ENCODE data around the gene MAP3K7. TPM values are rescaled to one million over a fixed set of nuclear protein-coding genes. Genes with fewer than 3 reads are reported as not detected.
A peak's percentile ranks its signal among the peaks of the same experiment; 100 is the strongest.

MAP3K7 gene
- total RNA-seq, 2 donors from 2014 or later = 21.9 to 25.8 TPM

DNA sequence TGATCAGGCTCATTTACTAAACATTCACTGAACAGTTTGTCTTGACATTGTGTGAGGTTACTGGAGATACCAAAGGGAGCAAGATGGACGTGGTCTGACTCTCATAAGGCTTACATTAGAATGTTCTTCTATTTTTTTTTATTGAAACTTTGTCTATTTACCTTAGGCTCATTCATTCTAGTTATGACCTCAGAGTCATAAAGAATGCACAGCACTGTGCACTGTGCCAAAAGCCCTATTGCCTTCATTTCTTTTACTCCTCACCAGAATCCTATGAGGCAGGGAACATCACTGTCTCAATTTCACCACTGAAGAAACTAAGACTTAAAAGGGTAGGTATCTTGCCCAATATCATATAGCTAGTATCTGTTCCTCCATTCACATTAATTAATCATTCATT is 94.5 kb downstream of the MAP3K7 start:
- no peak for ATAC-seq (replicated peaks)
- Mint-ChIP-seq H3K36me3 (ENCODE audit: low read depth) (no peaks in the 10 kb centered on the region), H3K4me3 (no peak overlapping the region), H3K9me3 (no peaks in the 10 kb centered on the region), H3K27me3 (peaks cover 24% of the 10 kb centered on the region), H3K27ac (no peak overlapping the region), H3K4me1 (no peaks in the 10 kb centered on the region)

DNA sequence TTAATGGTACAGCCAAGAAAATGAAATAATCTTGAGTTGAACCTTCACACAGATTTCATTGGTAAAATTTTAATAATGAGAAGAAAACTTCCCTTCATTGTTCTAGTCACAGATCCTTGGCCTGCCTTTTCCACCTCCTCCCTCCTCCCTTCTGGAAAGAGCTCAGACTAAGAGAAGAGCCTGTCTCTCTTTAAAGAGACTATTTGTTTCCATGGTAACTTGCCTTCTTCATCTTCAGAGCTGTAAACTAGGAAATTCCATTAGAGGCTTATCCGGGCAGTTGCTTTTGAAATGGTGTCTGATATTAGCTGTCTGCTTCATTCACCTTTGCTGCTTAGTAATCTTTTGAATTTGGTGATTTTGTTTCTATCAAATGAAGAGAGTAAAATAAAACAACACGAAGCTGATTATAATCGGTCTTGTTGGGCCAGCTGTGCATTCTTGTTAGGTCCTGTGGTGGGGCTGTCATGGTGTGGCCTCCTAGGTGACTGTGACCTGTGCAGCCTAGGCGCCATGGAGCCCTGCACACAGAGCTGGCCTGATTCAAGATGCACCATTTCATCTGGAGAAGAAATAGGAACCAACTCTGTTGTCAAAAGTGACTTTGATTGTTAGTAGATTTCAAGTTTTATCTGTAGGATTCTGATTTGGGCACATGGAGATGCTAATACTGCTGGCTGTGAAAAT is 96.7 kb downstream of the MAP3K7 start:
- no peak for ATAC-seq (replicated peaks)
- no peaks in the 10 kb centered on the region for H3K36me3 Mint-ChIP-seq (ENCODE audit: low read depth)
- no peak overlapping the region for H3K27ac Mint-ChIP-seq

DNA sequence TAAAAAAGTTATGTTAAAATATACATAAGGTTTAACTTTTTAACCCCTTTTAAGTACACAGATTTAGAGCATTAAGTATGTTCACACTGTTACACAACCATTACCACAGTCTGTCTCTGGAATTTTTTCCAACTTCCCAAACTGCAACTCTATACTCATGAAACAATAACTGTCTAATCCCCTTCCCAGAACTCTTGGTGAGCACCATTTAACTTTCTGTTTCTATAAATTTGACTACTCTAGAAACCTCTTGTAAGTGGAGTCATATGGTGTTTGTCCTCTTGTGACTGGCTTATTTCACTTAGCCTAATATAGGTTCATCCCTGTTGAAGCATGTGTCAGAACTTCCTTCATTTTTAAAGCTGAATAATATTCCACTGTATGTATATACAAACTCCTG is 98.1 kb downstream of the MAP3K7 start:
- ATAC-seq (replicated peaks) = no peak
- Mint-ChIP-seq H3K27me3 (peaks cover 20% of the 10 kb centered on the region), H3K36me3 (ENCODE audit: low read depth) (no peaks in the 10 kb centered on the region), H3K9me3 (no peaks in the 10 kb centered on the region), H3K4me1 (peaks cover 5% of the 10 kb centered on the region), H3K27ac (no peak overlapping the region), H3K4me3 (no peak overlapping the region)

More for the DNA sequence above, 96.7 kb downstream of the MAP3K7 start:
- H3K9me3 Mint-ChIP-seq = no peaks in the 10 kb centered on the region
- H3K4me3 Mint-ChIP-seq = no peak overlapping the region
- peaks cover 5% of the 10 kb centered on the region for H3K4me1 Mint-ChIP-seq
- H3K27me3 Mint-ChIP-seq = peaks cover 23% of the 10 kb centered on the region

DNA sequence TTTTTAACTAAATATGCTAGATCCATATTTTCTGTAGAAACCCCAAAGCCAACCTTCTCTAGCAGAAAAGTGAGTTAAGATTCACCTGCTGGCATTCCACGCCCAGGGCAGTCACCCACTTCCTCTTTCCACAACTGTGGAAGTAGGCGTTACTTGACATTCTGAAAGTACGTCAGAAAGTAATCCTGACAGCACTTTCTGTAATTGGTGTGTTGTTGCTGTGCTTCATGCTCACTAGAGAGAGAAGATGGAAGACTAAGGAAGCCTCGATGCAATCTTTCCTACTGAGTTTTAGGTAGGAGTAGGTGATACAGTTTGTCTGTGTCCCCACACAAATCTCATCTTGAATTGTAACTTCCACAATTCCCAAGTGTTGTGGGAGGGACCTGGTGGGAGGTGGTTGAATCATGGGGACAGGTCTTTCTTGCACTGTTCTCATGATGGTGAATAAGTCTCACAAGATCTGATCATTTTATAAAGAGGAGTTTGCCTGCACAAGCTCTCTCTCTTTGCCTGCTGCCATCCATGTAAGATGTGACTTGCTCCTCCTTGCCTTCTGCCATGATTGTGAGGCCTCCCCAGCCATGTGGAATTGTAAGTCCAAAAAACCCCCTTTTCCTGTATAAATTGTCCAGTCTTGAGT is 101.1 kb downstream of the MAP3K7 start:
- peaks cover 6% of the 10 kb centered on the region for H3K27me3 Mint-ChIP-seq
- peak overlapping the region; percentile 40 for H3K4me3 Mint-ChIP-seq
- peak; percentile 53 for ATAC-seq (replicated peaks)
- H3K36me3 Mint-ChIP-seq (ENCODE audit: low read depth) = no peaks in the 10 kb centered on the region
- H3K27ac Mint-ChIP-seq = no peak overlapping the region
- H3K4me1 Mint-ChIP-seq = peaks cover 5% of the 10 kb centered on the region
- no peaks in the 10 kb centered on the region for H3K9me3 Mint-ChIP-seq

DNA sequence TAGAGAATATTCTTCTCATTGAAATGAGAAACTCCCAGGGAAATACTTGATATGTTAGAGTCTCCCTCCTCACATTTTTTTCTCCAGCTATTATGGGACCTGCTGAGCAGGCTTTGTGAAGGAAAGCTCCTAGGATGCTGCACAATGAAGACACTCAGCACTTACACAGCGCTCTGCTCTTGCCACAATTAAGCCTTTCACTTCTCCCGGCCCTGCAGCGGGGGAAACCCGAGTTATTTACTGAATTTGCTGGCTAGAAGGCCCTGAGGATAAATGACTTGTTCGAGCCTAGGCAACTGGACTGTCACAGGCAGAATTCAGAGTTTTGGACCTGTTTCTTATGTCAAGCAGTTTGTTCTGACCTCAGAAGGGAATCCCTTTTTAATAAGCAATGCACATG is 102.0 kb downstream of the MAP3K7 start:
- Mint-ChIP-seq H3K27me3 (no peaks in the 10 kb centered on the region), H3K27ac (no peak overlapping the region), H3K4me1 (peaks cover 5% of the 10 kb centered on the region), H3K36me3 (ENCODE audit: low read depth) (no peaks in the 10 kb centered on the region), H3K4me3 (no peak overlapping the region), H3K9me3 (no peaks in the 10 kb centered on the region)
- ATAC-seq (replicated peaks) = no peak

DNA sequence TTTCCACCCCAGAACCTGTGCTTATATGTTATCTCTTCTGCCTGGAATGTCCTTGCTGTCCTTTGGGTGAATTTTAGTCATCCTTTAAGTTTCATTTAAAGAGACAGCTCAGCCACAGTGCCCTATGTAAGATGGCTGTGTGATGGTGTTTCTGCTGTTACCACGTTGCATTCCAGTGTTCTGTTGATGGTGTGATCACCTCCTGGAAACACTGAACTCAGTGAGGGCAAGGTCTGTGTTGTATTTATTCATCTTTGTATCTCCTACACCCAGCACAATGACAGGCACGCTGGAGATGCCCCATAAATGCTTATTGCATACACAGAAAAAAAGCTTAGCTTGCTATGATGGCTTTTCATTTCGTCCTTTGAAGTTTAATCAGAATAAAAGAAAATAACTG is 102.5 kb downstream of the MAP3K7 start:
- peak; percentile 15 for ATAC-seq (replicated peaks)
- Mint-ChIP-seq H3K27me3 (no peaks in the 10 kb centered on the region), H3K4me3 (no peak overlapping the region), H3K9me3 (no peaks in the 10 kb centered on the region), H3K4me1 (peaks cover 6% of the 10 kb centered on the region), H3K27ac (no peak overlapping the region), H3K36me3 (ENCODE audit: low read depth) (no peaks in the 10 kb centered on the region)

DNA sequence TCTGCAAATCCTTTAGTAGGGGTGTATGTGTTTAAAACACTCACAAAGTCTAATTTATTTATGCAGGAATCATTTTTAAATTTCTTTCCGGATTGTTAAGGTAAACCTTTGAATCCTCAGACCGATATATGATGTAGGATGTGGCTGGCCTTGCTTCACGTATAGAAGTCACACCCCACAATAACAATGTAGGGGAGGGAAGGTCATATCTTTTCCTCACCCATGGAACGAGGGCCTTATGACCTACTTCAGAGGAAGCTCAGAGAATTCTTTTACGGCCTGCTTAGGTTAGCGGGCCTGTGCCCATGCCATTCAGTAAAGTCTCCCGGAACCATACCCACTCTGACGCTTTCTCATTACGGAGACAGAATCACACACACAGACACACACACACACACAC is 102.9 kb downstream of the MAP3K7 start:
- H3K9me3 Mint-ChIP-seq = no peaks in the 10 kb centered on the region
- H3K27me3 Mint-ChIP-seq = no peaks in the 10 kb centered on the region
- H3K4me1 Mint-ChIP-seq = peaks cover 10% of the 10 kb centered on the region
- no peak for ATAC-seq (replicated peaks)
- H3K36me3 Mint-ChIP-seq (ENCODE audit: low read depth) = no peaks in the 10 kb centered on the region
- no peak overlapping the region for H3K27ac Mint-ChIP-seq
- no peak overlapping the region for H3K4me3 Mint-ChIP-seq

DNA sequence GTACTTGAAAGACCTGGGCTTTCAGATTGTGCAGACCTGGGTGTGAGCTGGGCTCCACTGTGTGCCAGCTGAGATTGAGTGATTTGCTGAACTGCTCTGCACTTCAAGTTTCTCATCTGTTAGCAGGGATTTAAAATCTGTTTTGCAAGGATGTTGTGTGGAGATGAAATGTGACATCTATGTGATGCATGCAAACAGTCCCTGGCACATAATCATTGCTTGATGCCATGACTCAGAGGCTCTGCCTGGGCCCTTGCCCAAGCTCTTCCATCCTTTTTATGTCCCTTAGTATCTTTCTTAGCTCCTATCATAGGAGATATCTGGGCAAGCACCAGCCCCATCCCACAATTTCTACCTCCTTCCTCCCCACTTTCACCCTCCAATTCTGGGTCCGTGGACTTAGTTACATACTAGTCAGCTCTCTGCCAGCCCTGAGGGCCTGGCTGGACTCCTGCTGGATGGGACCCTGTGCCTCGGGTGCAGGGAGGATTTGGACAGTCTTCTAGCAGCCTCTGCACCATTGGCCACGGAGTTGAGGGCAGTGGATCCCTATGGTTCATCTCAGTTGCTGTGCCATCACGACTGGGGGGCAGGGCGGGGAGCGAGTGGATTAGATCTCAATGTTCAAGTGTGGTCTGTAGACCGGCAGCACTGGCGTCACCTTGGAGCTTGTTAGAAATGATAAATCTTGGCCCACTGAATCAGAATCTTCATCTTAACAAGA is 103.6 kb downstream of the MAP3K7 start:
- H3K4me1 Mint-ChIP-seq = peaks cover 13% of the 10 kb centered on the region
- H3K27ac Mint-ChIP-seq = no peak overlapping the region
- ATAC-seq (replicated peaks) = no peak
- H3K9me3 Mint-ChIP-seq = no peaks in the 10 kb centered on the region
- no peaks in the 10 kb centered on the region for H3K27me3 Mint-ChIP-seq
- no peaks in the 10 kb centered on the region for H3K36me3 Mint-ChIP-seq (ENCODE audit: low read depth)
- no peak overlapping the region for H3K4me3 Mint-ChIP-seq

DNA sequence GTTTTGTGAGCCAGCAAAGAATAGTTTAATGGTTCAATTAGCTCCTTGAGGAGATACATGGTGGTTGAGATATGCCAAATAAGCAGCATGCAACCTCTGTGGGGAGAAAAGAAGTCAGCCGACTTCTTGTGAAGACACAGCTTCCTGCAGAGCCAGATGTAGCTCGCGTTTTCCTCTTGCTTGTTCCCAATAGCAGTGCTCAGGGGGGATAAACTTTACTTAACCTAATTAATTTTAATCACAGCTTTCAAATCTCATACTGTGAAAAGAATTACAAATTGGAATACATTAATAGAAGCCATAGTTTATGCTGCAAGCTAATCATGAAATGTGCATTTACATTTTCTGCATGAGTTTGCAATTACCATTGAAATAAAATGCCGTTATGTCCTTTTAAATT is 106.2 kb downstream of the MAP3K7 start:
- H3K36me3 Mint-ChIP-seq (ENCODE audit: low read depth) = no peaks in the 10 kb centered on the region
- H3K9me3 Mint-ChIP-seq = no peaks in the 10 kb centered on the region
- peaks cover 20% of the 10 kb centered on the region for H3K4me1 Mint-ChIP-seq
- H3K4me3 Mint-ChIP-seq = no peak overlapping the region
- no peaks in the 10 kb centered on the region for H3K27me3 Mint-ChIP-seq
- no peak overlapping the region for H3K27ac Mint-ChIP-seq
- ATAC-seq (replicated peaks) = no peak

DNA sequence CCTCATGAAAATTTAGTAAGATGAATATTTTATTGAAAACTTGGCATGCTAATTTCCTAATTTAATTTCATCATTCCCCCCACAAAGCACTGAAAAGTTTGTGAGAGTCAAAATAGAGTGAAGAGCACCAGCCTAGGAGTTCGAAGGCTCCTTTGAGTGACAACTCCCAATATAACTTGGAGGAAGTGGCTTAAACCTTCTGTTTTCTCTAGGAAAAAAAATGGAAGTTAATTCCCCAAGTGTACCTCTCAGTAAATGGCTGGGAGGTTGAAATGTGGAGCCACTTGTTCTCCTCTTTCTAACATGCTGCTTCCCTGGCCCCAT is 107.3 kb downstream of the MAP3K7 start:
- H3K9me3 Mint-ChIP-seq = no peaks in the 10 kb centered on the region
- ATAC-seq (replicated peaks) = no peak
- H3K4me3 Mint-ChIP-seq = peak overlapping the region; percentile 40
- peak overlapping the region; percentile 70 for H3K27ac Mint-ChIP-seq
- H3K36me3 Mint-ChIP-seq (ENCODE audit: low read depth) = no peaks in the 10 kb centered on the region
- H3K27me3 Mint-ChIP-seq = no peaks in the 10 kb centered on the region
- peaks cover 21% of the 10 kb centered on the region for H3K4me1 Mint-ChIP-seq

DNA sequence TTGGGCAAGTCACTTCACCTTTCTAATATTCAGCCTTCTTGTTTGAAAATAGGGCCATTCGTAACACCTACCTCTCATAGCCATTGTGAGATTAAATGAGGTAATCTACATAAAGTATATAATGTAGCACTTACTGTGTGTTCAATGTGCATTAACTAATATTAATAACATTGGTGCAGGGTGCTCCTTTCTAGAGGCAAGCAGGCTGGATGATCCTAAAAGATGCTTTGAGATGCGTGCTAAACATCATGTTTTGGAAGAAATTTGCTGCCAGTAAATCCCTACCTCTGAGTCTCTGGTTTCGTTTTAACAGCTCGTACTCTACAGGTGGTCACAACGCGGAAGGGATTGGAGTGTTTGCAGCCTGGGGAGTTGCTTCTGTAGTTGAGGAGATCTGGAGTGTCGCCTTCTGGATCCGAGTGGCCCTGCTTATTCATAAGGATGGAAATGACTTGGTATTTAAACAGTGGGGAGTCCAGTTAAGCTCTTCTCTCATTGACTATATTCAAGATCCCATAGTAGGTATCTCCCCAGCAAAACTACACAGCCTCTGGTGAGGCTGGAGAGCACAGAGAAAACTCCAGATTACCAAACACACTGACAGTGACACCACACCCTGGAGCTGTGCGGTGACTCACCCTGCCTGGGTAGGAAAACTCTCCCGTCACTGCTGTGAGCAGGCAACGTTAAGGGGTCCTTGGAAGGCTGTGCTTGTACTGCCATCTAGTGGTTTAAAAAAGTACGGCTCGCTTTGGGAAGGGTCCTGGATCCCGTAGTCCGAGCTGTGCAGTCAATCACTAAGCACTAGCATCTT is 107.9 kb downstream of the MAP3K7 start:
- H3K27me3 Mint-ChIP-seq = no peaks in the 10 kb centered on the region
- H3K9me3 Mint-ChIP-seq = no peaks in the 10 kb centered on the region
- ATAC-seq (replicated peaks) = peak; percentile 97
- peak overlapping the region; percentile 40 for H3K4me3 Mint-ChIP-seq
- H3K4me1 Mint-ChIP-seq = peaks cover 27% of the 10 kb centered on the region
- H3K36me3 Mint-ChIP-seq (ENCODE audit: low read depth) = no peaks in the 10 kb centered on the region
- H3K27ac Mint-ChIP-seq = peak overlapping the region; percentile 70

DNA sequence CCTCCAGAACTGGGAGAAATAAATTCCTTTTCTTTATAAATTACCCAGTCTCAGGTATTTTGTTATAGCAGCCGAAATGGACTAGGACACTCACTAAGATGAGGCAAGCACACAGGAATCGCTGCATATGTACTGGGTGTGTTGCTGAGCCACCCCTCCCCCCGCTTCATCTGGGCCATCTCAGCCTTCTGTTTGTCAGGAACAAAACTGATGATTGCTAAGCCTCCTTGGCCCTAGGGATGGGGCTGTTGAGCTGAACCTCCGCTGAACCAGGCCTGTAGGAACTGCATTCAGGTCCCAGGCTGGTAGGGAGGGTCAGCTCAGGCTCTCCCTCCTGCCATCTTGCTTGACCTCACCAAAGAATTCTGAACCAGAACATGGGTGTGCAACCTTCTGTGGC is 108.6 kb downstream of the MAP3K7 start:
- Mint-ChIP-seq H3K4me3 (no peak overlapping the region), H3K4me1 (peaks cover 34% of the 10 kb centered on the region), H3K27ac (no peak overlapping the region), H3K9me3 (no peaks in the 10 kb centered on the region), H3K36me3 (ENCODE audit: low read depth) (peaks cover 6% of the 10 kb centered on the region), H3K27me3 (no peaks in the 10 kb centered on the region)
- no peak for ATAC-seq (replicated peaks)

DNA sequence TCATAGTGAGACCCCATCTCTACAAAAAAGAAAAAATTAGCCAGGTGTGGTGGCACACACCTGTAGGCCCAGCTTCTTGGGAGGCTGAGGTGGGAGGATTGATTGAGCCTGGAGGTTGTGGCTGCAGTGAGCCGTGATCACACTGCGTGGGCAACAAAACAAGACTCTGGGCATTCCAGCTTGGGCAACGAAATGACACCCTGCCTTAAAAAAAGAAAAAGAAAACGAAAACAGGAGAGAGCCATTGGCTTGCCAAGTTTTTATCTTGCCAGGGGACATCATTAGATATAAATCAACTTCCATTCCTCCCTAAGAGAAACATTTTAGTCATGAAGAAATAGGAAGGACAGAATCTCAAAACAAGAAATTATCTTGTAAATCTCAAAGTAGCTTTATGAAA is 109.5 kb downstream of the MAP3K7 start:
- Mint-ChIP-seq H3K4me3 (no peak overlapping the region), H3K4me1 (peaks cover 40% of the 10 kb centered on the region), H3K27ac (no peak overlapping the region), H3K36me3 (ENCODE audit: low read depth) (peaks cover 6% of the 10 kb centered on the region), H3K9me3 (no peaks in the 10 kb centered on the region), H3K27me3 (no peaks in the 10 kb centered on the region)
- no peak for ATAC-seq (replicated peaks)

DNA sequence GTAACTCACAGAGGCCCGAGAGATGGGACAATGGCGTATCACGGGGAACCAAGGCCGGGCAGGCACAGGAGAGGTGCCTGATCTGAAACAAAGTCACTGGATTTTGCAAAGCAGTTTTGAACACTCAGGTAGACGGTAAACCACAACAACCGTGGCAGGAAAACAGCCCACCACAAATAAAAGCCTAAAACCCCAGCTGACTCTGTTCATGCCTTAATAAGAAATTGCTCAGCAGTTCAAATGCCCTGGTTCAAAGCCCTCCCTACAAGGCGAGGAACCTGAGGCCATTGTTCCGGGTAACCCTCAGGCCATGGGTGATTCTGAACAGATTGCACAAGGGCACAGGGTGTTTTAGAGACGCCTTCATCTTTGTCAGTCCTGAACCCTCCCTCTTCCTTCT is 114.2 kb downstream of the MAP3K7 start:
- Mint-ChIP-seq H3K9me3 (no peaks in the 10 kb centered on the region), H3K4me1 (peaks cover 48% of the 10 kb centered on the region), H3K4me3 (peak overlapping the region; percentile 80), H3K27ac (peak overlapping the region; percentile 96), H3K36me3 (ENCODE audit: low read depth) (peaks cover 6% of the 10 kb centered on the region), H3K27me3 (peaks cover 7% of the 10 kb centered on the region)
- peak; percentile 5 for ATAC-seq (replicated peaks)
